K562 (cell line): ENCODE measurements around the gene FES. TPM values are rescaled to one million over a fixed set of nuclear protein-coding genes. Genes with fewer than 3 reads are reported as not detected.
A peak's percentile ranks its signal among the peaks of the same experiment; 100 is the strongest.

Experiments used
- HDAC1 ChIP-seq, 2 experiments: fragments of 450-650 bp; IDR thresholded peaks; 2 replicates each; pipeline ENCODE4 v1.6.1; 2016 to 2017; ENCODE audit warnings: inconsistent platforms in 1 of 2, mild to moderate bottlenecking in 1 of 2, moderate library complexity in 1 of 2
- MEF2D ChIP-seq: conservative IDR thresholded peaks from 2 replicates; pipeline ENCODE4 v1.6.1; 2016; ENCODE audit warnings: low read depth, missing genetic modification characterization, missing compliant biosample characterization
- PPARD ChIP-seq: fragments of 250-450 bp; sonication (Bioruptor Pico); IDR thresholded peaks from 2 replicates; pipeline ENCODE4 v1.8.0; 2022; ENCODE audit warnings: inconsistent platforms, mild to moderate bottlenecking, moderate library complexity
- polyA plus RNA-seq, 8 experiments: library from polyadenylated mRNA; depleted of rRNA in 4 of 8; stranded (reverse) in 5 of 8; unstranded in 3 of 8; fragments of >200 nt; fragmentation: Nextera tagmentation in 2 of 8; fragmentation: Illumina TruSeq in 1 of 8; extraction: Ambion mirVana in 2 of 8; extraction: Trizol in 1 of 8; gene quantifications; 2 replicates each; pipeline versions ENCODE4 v1.2.1 to v1.2.3, GENCODE V29; 2011 to 2014; ENCODE audit warnings: inconsistent platforms in 1 of 8, missing spikeins in 1 of 8
- total RNA-seq, 7 experiments: library from RNA; depleted of rRNA in 6 of 7; stranded (reverse); fragments of >200 nt in 6 of 7; fragmentation: Illumina TruSeq in 2 of 7; extraction: Trizol in 2 of 7; gene quantifications; 2 replicates each; pipeline versions ENCODE4 v1.2.1 to v1.2.3, GENCODE V29; 2011 to 2021; ENCODE audit warnings: low replicate concordance in 1 of 7
- TF ChIP-seq, protein P1 (sequence below), 2 experiments: IDR thresholded peaks; 2 replicates each; pipeline ENCODE4 v1.6.1; 2012; ENCODE audit warnings: improper control_type of control experiment in 2 of 2, low read depth in 2 of 2, low read length in 2 of 2, borderline replicate concordance in 1 of 2
- TF ChIP-seq, protein P2 (sequence below), 2 experiments: fragments of 450-650 bp; IDR thresholded peaks; 2 replicates each; pipeline ENCODE4 v1.6.1; 2018; ENCODE audit warnings: mild to moderate bottlenecking in 2 of 2, low read depth in 1 of 2; ENCODE audit not compliant: partially characterized antibody in 2 of 2
- TF ChIP-seq, protein P3 (sequence below): fragments of 450-650 bp; IDR thresholded peaks from 2 replicates; pipeline ENCODE4 v1.6.1; 2016; ENCODE audit warnings: borderline replicate concordance
- TF ChIP-seq, protein P4 (sequence below): fragments of 450-650 bp; IDR thresholded peaks from 2 replicates; pipeline ENCODE4 v1.6.1; 2018; ENCODE audit warnings: mild to moderate bottlenecking, low read depth; ENCODE audit not compliant: partially characterized antibody
- TF ChIP-seq, protein P5 (sequence below): sonication (generic); formaldehyde crosslinking; IDR thresholded peaks from 2 replicates; pipeline ENCODE4 v1.9.0; 2022; ENCODE audit warnings: mild to moderate bottlenecking, missing genetic modification reagents

The FES gene
- total and polyA plus RNA-seq, 9 of the 15 experiments (the other 6 are each of a cell fraction or from before 2014, with no cell fraction given): 0.38 to 2.6 (median 0.82) TPM

DNA sequence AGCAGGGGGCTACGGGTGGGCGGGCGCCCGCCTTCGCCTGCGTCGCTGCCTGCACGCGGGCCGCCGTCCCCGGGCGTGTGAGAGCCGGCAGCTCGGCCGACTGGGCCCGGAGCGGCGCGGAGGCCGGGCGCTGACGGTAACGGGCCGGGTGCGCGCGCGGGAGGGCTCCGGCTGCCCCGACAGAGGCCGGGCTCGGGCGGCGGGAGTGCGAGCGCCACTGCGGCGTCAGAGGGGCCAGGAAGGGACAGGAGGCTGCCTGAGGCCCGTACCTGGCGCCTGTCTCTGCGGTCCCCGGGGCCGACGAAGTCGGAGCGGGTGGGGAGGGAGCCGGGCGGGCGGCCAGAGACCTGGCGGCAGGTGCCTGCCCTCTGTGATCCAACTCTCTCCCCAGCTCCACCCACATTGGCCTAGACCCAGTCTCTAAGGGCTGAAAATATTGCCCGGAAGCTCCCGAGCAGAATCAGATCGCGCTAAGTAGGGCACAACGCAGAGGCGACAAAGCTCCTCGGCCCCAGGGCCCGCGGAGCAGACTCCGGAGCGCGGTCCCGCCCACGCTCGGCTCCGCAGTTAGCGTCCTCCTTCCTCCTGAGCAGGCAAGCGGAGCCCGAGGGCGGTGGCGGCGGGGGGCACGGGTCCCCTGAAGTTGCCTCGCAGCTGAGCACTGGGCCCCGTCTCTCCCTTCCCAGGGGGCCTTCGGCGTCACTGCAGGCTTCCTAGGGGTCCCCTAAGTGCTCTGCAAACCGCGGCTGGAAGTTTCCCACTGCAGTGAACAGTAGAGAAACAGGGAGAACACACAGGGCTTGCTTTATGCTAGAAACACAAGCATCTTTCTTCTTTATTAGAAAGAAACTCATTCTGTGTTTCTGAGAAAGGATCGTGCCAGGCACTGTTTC, 18.8 kb downstream of the FES start, which contains the start of gene MAN2A2 (continued):
- TF ChIP-seq, protein P1, sequence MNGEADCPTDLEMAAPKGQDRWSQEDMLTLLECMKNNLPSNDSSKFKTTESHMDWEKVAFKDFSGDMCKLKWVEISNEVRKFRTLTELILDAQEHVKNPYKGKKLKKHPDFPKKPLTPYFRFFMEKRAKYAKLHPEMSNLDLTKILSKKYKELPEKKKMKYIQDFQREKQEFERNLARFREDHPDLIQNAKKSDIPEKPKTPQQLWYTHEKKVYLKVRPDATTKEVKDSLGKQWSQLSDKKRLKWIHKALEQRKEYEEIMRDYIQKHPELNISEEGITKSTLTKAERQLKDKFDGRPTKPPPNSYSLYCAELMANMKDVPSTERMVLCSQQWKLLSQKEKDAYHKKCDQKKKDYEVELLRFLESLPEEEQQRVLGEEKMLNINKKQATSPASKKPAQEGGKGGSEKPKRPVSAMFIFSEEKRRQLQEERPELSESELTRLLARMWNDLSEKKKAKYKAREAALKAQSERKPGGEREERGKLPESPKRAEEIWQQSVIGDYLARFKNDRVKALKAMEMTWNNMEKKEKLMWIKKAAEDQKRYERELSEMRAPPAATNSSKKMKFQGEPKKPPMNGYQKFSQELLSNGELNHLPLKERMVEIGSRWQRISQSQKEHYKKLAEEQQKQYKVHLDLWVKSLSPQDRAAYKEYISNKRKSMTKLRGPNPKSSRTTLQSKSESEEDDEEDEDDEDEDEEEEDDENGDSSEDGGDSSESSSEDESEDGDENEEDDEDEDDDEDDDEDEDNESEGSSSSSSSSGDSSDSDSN (IDR thresholded peaks at IDR 0.05; ENCODE audit: borderline replicate concordance in 1 of 2, low read depth in 2 of 2, low read length in 2 of 2): peak; percentile 88 to 92; a peak in 3 of 4 replicates
- TF ChIP-seq HDAC1 (IDR thresholded peaks at IDR 0.05) (no peak), MEF2D (no peak), PPARD (CRISPR knock-in tag) (no peak)
- TF ChIP-seq, protein P2, sequence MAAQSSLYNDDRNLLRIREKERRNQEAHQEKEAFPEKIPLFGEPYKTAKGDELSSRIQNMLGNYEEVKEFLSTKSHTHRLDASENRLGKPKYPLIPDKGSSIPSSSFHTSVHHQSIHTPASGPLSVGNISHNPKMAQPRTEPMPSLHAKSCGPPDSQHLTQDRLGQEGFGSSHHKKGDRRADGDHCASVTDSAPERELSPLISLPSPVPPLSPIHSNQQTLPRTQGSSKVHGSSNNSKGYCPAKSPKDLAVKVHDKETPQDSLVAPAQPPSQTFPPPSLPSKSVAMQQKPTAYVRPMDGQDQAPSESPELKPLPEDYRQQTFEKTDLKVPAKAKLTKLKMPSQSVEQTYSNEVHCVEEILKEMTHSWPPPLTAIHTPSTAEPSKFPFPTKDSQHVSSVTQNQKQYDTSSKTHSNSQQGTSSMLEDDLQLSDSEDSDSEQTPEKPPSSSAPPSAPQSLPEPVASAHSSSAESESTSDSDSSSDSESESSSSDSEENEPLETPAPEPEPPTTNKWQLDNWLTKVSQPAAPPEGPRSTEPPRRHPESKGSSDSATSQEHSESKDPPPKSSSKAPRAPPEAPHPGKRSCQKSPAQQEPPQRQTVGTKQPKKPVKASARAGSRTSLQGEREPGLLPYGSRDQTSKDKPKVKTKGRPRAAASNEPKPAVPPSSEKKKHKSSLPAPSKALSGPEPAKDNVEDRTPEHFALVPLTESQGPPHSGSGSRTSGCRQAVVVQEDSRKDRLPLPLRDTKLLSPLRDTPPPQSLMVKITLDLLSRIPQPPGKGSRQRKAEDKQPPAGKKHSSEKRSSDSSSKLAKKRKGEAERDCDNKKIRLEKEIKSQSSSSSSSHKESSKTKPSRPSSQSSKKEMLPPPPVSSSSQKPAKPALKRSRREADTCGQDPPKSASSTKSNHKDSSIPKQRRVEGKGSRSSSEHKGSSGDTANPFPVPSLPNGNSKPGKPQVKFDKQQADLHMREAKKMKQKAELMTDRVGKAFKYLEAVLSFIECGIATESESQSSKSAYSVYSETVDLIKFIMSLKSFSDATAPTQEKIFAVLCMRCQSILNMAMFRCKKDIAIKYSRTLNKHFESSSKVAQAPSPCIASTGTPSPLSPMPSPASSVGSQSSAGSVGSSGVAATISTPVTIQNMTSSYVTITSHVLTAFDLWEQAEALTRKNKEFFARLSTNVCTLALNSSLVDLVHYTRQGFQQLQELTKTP (IDR thresholded peaks at IDR 0.05; ENCODE audit: low read depth in 1 of 2, partially characterized antibody in 2 of 2): no peak
- TF ChIP-seq, protein P3, sequence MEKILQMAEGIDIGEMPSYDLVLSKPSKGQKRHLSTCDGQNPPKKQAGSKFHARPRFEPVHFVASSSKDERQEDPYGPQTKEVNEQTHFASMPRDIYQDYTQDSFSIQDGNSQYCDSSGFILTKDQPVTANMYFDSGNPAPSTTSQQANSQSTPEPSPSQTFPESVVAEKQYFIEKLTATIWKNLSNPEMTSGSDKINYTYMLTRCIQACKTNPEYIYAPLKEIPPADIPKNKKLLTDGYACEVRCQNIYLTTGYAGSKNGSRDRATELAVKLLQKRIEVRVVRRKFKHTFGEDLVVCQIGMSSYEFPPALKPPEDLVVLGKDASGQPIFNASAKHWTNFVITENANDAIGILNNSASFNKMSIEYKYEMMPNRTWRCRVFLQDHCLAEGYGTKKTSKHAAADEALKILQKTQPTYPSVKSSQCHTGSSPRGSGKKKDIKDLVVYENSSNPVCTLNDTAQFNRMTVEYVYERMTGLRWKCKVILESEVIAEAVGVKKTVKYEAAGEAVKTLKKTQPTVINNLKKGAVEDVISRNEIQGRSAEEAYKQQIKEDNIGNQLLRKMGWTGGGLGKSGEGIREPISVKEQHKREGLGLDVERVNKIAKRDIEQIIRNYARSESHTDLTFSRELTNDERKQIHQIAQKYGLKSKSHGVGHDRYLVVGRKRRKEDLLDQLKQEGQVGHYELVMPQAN: no peak
- TF ChIP-seq, protein P4, sequence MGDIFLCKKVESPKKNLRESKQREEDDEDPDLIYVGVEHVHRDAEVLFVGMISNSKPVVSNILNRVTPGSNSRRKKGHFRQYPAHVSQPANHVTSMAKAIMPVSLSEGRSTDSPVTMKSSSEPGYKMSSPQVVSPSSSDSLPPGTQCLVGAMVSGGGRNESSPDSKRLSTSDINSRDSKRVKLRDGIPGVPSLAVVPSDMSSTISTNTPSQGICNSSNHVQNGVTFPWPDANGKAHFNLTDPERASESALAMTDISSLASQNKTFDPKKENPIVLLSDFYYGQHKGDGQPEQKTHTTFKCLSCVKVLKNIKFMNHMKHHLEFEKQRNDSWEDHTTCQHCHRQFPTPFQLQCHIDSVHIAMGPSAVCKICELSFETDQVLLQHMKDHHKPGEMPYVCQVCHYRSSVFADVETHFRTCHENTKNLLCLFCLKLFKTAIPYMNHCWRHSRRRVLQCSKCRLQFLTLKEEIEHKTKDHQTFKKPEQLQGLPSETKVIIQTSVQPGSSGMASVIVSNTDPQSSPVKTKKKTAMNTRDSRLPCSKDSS: no peak
- TF ChIP-seq, protein P5, sequence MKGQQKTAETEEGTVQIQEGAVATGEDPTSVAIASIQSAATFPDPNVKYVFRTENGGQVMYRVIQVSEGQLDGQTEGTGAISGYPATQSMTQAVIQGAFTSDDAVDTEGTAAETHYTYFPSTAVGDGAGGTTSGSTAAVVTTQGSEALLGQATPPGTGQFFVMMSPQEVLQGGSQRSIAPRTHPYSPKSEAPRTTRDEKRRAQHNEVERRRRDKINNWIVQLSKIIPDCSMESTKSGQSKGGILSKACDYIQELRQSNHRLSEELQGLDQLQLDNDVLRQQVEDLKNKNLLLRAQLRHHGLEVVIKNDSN (CRISPR knock-in tag): no peak
